PFSK-1 (cell line): ENCODE measurements around the gene LIPC.

Source experiments
- FOXP2 ChIP-seq: optimal IDR thresholded peaks from 2 replicates; pipeline ENCODE3; 2011; ENCODE audit warnings: borderline replicate concordance, control low read depth, inconsistent platforms; ENCODE audit not compliant: insufficient read depth; ENCODE audit errors: extremely low read length, extremely low read depth
- POLR2AphosphoS5 ChIP-seq: IDR thresholded peaks from 2 replicates; pipeline ENCODE4 v1.6.1; 2012; ENCODE audit warnings: low read depth, mild to moderate bottlenecking, control low read depth, low read length, moderate library complexity
- SIN3A ChIP-seq: IDR thresholded peaks from 2 replicates; pipeline ENCODE4 v1.6.1; 2012; ENCODE audit warnings: mild to moderate bottlenecking, low read length, moderate library complexity, borderline replicate concordance; ENCODE audit not compliant: insufficient read depth
- TAF1 ChIP-seq: IDR thresholded peaks from 2 replicates; pipeline ENCODE4 v1.6.1; 2012; ENCODE audit warnings: low read length, control low read depth, borderline replicate concordance; ENCODE audit not compliant: insufficient read depth
- TF ChIP-seq, protein P1 (sequence below), 2 experiments: IDR thresholded peaks; 2 replicates each; pipeline versions ENCODE4 v1.6.1 to v1.8.0; 2011 to 2012; ENCODE audit warnings: low read depth in 2 of 2, low read length in 2 of 2, control low read depth in 1 of 2, inconsistent platforms in 1 of 2, mild to moderate bottlenecking in 1 of 2, moderate library complexity in 1 of 2; ENCODE audit not compliant: insufficient read depth in 1 of 2

The LIPC gene

GRCh38 chr15:58401991-58402649, 29.7 kb upstream of the LIPC start:
- TF ChIP-seq FOXP2 (no peak), TAF1 (no peak), POLR2AphosphoS5 (no peak), SIN3A (no peak)
- TF ChIP-seq, protein P1, sequence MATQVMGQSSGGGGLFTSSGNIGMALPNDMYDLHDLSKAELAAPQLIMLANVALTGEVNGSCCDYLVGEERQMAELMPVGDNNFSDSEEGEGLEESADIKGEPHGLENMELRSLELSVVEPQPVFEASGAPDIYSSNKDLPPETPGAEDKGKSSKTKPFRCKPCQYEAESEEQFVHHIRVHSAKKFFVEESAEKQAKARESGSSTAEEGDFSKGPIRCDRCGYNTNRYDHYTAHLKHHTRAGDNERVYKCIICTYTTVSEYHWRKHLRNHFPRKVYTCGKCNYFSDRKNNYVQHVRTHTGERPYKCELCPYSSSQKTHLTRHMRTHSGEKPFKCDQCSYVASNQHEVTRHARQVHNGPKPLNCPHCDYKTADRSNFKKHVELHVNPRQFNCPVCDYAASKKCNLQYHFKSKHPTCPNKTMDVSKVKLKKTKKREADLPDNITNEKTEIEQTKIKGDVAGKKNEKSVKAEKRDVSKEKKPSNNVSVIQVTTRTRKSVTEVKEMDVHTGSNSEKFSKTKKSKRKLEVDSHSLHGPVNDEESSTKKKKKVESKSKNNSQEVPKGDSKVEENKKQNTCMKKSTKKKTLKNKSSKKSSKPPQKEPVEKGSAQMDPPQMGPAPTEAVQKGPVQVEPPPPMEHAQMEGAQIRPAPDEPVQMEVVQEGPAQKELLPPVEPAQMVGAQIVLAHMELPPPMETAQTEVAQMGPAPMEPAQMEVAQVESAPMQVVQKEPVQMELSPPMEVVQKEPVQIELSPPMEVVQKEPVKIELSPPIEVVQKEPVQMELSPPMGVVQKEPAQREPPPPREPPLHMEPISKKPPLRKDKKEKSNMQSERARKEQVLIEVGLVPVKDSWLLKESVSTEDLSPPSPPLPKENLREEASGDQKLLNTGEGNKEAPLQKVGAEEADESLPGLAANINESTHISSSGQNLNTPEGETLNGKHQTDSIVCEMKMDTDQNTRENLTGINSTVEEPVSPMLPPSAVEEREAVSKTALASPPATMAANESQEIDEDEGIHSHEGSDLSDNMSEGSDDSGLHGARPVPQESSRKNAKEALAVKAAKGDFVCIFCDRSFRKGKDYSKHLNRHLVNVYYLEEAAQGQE (IDR thresholded peaks at IDR 0.05; ENCODE audit: insufficient read depth in 1 of 2, low read depth in 2 of 2, low read length in 2 of 2) = no peak

GRCh38 chr15:58403581-58403980, 28.2 kb upstream of the LIPC start:
- no peak for TF ChIP-seq TAF1
- TF ChIP-seq, protein P1 (IDR thresholded peaks at IDR 0.05; ENCODE audit: insufficient read depth in 1 of 2, low read depth in 2 of 2, low read length in 2 of 2) = no peak
- no peak for TF ChIP-seq FOXP2
- TF ChIP-seq SIN3A = no peak
- no peak for TF ChIP-seq POLR2AphosphoS5

DNA sequence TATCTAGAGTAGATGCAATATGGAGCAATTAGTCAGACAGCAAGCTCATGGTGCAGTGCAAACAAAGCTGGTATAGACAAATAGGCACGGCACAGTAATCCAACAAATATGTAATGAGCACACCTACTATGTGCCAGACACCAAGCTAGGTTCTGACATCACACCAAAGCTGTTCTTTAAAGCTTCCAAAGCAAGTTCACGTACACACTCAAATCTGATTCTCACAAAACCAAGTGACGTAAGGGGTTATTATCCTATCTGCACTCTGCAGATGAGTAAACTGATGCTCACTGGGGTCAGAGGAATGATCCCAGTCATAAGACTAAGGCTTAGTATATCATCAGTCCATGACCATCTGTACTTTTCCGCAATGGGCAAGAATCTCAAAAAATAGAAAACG, 27.8 kb upstream of the LIPC start:
- TF ChIP-seq SIN3A (no peak), FOXP2 (no peak), TAF1 (no peak), POLR2AphosphoS5 (no peak)
- TF ChIP-seq, protein P1 (IDR thresholded peaks at IDR 0.05; ENCODE audit: insufficient read depth in 1 of 2, low read depth in 2 of 2, low read length in 2 of 2) = no peak

- TF ChIP-seq FOXP2 = no peak
- no peak for TF ChIP-seq SIN3A
- TF ChIP-seq, protein P1 (IDR thresholded peaks at IDR 0.05; ENCODE audit: insufficient read depth in 1 of 2, low read depth in 2 of 2, low read length in 2 of 2) = no peak
- no peak for TF ChIP-seq POLR2AphosphoS5
- TF ChIP-seq TAF1 = no peak
These were observed 27.1 kb upstream of the LIPC start for GRCh38 chr15:58404722-58405121.

DNA sequence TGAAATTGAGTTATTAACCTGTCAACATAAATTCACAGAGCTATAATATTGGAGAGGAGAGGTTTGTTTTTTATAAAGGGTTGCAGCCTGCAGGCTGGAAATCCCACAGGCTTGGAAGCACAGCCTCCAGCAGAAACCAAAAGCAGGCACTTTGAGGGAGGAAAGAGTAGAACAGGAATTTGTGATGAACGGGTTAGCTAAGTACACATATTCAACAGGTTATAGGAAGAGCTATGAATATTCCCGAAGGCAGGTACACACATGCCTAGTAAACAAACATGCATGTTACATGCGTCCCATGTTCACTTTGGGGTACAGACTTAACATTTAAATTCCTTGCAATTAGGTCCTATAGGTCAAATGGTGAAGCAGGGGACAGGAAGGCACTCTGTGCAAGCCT, 25.9 kb upstream of the LIPC start:
- TF ChIP-seq TAF1 (no peak), SIN3A (no peak)
- TF ChIP-seq, protein P1 (IDR thresholded peaks at IDR 0.05; ENCODE audit: insufficient read depth in 1 of 2, low read depth in 2 of 2, low read length in 2 of 2) = no peak
